VCaP (cell line): ENCODE measurements around the gene CCDC190.

Source experiments
- H3K27ac ChIP-seq: fragments of 450-650 bp; 2 replicates; pipeline ENCODE4 v1.5.1; 2017
- CTCF ChIP-seq: fragments of 450-650 bp; conservative IDR thresholded peaks from 2 replicates; pipeline ENCODE4 v1.5.1; 2017; ENCODE audit warnings: mild to moderate bottlenecking, moderate library complexity

CCDC190 gene

GRCh38 chr1:162904023-162904422 lies 43.0 kb upstream of the CCDC190 start:
- peak overlapping the region; percentile 14; the same call in 1 of the 2 replicates for H3K27ac ChIP-seq
- no peak for TF ChIP-seq CTCF

- H3K27ac ChIP-seq, result no peak overlapping the region
- no peak for TF ChIP-seq CTCF
Measured at GRCh38 chr1:162903246-162903645, 42.3 kb upstream of the CCDC190 start.

- no peak for TF ChIP-seq CTCF
- H3K27ac ChIP-seq, result no peak overlapping the region
Measured at GRCh38 chr1:162902416-162902815, 41.4 kb upstream of the CCDC190 start.

- H3K27ac ChIP-seq, result no peak overlapping the region
- no peak for TF ChIP-seq CTCF
Measured at GRCh38 chr1:162901243-162901642, 40.3 kb upstream of the CCDC190 start.

GRCh38 chr1:162899422-162900146 lies 38.6 kb upstream of the CCDC190 start:
- H3K27ac ChIP-seq, result no peak overlapping the region
- no peak for TF ChIP-seq CTCF

GRCh38 chr1:162893612-162893908 lies 32.6 kb upstream of the CCDC190 start:
- no peak for TF ChIP-seq CTCF
- peak overlapping the region; percentile 73; the same call in 1 of the 2 replicates for H3K27ac ChIP-seq

GRCh38 chr1:162892906-162893611 lies 32.1 kb upstream of the CCDC190 start:
- no peak for TF ChIP-seq CTCF
- H3K27ac ChIP-seq, result peak overlapping the region; percentile 73; the same call in 1 of the 2 replicates
